AG09309 (cell line): ENCODE data around the gene NEURL1B.

ENCODE experiments used
- DNase-seq: peaks from one replicate; pipeline ENCODE4 v3.0.0-alpha.2; 2010; ENCODE audit warnings: low read depth
- H3K4me3 ChIP-seq: 2 replicates; pipeline ENCODE4 v1.5.1; 2011; ENCODE audit warnings: mild to moderate bottlenecking, low read depth, low read length, moderate library complexity; ENCODE audit not compliant: control insufficient read depth
- CTCF ChIP-seq: IDR thresholded peaks from 2 replicates; pipeline ENCODE4 v1.5.1; 2011; ENCODE audit warnings: mild to moderate bottlenecking, low read depth, low read length, inconsistent platforms; ENCODE audit not compliant: insufficient read depth, control insufficient read depth; ENCODE audit errors: missing control alignments

Gene NEURL1B

DNA sequence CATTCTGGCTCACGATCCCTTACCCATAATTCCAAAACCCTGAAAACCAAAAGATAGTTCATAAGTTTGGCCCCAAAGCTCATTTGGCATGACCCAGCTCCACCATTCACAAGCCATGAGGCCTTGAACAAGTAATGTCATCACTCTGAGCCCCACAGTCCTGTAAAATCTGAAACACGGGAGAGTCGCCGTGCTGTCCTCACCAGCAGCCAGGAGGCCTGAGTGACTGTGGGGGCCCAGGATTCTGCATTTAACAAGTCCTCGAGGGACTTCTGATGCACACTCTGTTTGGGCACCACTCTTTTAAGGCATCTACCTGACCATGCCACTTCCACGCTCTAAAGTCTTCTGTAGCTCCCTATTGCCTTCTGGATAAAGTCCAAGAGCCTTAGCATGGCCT is 89.2 kb downstream of the NEURL1B start:
- no peak overlapping the region for H3K4me3 ChIP-seq
- no peak for DNase-seq
- no peak for TF ChIP-seq CTCF

DNA sequence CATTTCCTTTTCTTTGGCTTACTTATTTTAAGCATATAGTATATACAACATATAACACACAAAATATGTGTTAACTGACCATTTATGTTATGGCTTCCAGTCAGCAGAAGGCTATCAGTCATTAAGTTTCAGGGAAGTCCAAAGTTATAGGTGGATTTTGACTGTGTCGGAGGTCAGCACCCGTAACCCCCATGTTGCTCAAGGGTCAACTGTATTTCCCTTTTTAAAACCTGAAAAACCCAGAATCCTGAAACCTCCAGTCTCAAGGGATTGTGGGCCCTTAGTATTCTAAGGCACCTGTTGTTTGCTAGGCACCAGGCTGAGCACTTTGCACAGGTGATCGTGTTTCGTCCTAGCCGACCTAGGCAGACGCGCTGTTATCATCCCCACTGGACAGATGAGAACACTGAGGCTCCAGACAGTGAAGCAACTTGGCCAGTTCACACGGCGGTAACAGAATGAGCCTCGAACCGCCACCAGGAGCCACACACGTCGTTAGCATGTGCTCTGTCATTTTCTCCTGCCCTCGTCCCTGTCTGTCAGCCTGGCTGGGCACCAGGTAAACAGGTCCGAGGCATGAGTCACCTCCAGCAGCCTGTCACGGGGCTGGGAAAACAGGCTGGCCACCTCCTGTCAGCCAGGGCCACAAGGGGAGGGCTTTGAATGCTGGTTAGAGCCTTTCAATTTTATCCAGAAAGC is 90.1 kb downstream of the NEURL1B start:
- no peak for TF ChIP-seq CTCF
- no peak overlapping the region for H3K4me3 ChIP-seq
- DNase-seq: no peak

DNA sequence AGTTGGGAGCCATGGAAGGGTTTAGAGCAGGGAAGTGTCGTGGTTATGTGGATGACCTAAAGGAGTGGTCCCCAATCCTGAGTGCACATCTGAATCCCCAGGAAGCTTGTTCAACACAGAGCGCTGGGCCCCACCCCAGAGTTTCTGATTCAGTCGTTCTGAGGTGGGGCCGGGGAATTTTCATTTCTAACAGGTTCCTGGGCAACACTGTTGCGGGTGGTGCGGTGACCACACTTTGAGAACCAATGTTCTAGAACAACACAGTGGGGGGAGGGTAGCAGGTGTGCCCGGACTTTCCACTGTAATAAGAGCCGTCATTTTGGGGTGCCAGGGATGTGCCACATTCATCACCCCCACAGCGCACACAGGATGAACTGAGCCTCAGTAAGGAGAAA is 90.6 kb downstream of the NEURL1B start:
- no peak overlapping the region for H3K4me3 ChIP-seq
- no peak for DNase-seq
- TF ChIP-seq CTCF: no peak

- no peak overlapping the region for H3K4me3 ChIP-seq
- no peak for DNase-seq
- no peak for TF ChIP-seq CTCF
Measured at GRCh38 chr5:172732201-172732865, 91.3 kb downstream of the NEURL1B start.

- no peak for TF ChIP-seq CTCF
- peak overlapping the region; percentile 24 for H3K4me3 ChIP-seq
- peak; percentile 99 for DNase-seq
Measured at GRCh38 chr5:172733131-172733973, 92.3 kb downstream of the NEURL1B start.

DNA sequence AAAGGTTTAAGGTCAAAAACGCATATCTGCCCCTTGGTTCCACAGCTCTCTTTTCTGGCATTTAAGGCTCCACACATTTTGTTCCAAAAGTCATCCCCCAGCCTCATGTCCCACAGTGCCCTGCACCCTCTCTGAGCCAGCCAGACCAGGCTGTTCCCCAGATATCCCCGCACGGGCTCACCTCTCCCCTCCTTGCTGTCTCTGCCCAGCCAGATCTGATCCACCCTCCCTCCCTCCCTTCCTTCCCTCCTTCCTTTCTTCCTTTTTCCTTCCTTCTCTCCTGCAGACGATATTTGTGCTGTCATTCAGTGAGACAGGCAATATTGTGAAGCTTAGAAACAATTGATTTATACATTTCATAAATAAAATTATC is 92.9 kb downstream of the NEURL1B start:
- DNase-seq: no peak
- no peak for TF ChIP-seq CTCF
- no peak overlapping the region for H3K4me3 ChIP-seq
